Loucy (cell line): ENCODE results near the gene SMCO3.

Source experiments
- H2AFZ ChIP-seq: fragments of 200-600 bp; sonication (generic); 2 replicates; pipeline ENCODE4 v1.6.0; 2016; ENCODE audit warnings: antibody characterized with exemption, mild to moderate bottlenecking, low read length, moderate library complexity
- H3F3A ChIP-seq: fragments of 200-600 bp; 2 replicates; pipeline ENCODE4 v1.6.0; 2016; ENCODE audit warnings: antibody characterized with exemption, low read depth, mild to moderate bottlenecking
- H3K27me3 ChIP-seq: fragments of 200-600 bp; sonication (generic); 2 replicates; pipeline ENCODE4 v1.6.1; 2014; ENCODE audit warnings: low read length, mild to moderate bottlenecking; ENCODE audit not compliant: insufficient read depth, poor library complexity, severe bottlenecking
- H3K36me3 ChIP-seq: fragments of 200-600 bp; sonication (generic); 2 replicates; pipeline ENCODE4 v1.6.1; 2016; ENCODE audit warnings: low read length; ENCODE audit not compliant: insufficient read depth
- H3K4me1 ChIP-seq: fragments of 200-600 bp; sonication (generic); 2 replicates; pipeline ENCODE4 v1.5.1; 2014; ENCODE audit warnings: low read length, mild to moderate bottlenecking; ENCODE audit not compliant: insufficient read depth, poor library complexity, severe bottlenecking
- H3K4me2 ChIP-seq: fragments of 200-600 bp; sonication (generic); 2 replicates; pipeline ENCODE4 v1.6.0; 2014; ENCODE audit warnings: antibody characterized with exemption, low read length, low read depth, mild to moderate bottlenecking; ENCODE audit not compliant: poor library complexity, severe bottlenecking
- H3K4me3 ChIP-seq: fragments of 200-600 bp; sonication (generic); 2 replicates; pipeline ENCODE4 v1.5.1; 2014; ENCODE audit warnings: low read length, mild to moderate bottlenecking, mixed read lengths; ENCODE audit not compliant: poor library complexity, severe bottlenecking
- H3K79me2 ChIP-seq: fragments of 200-600 bp; sonication (generic); 2 replicates; pipeline ENCODE4 v1.6.1; 2014; ENCODE audit warnings: low read length; ENCODE audit not compliant: insufficient read depth
- H3K9ac ChIP-seq: fragments of 200-600 bp; sonication (generic); 2 replicates; pipeline ENCODE4 v1.6.0; 2014; ENCODE audit warnings: mild to moderate bottlenecking, low read depth, low read length, moderate library complexity; ENCODE audit not compliant: poor library complexity, severe bottlenecking
- H3K9me2 ChIP-seq: fragments of 200-600 bp; sonication (generic); replicated peaks from 2 replicates; pipeline ENCODE4 v1.6.1; 2016; ENCODE audit warnings: low read depth, low read length, mixed read lengths
- H3K9me3 ChIP-seq: fragments of 200-600 bp; sonication (generic); 2 replicates; pipeline ENCODE4 v1.6.1; 2014; ENCODE audit warnings: mild to moderate bottlenecking, antibody characterized with exemption, low read length, low read depth; ENCODE audit not compliant: insufficient read depth
- H4K20me1 ChIP-seq: fragments of 200-600 bp; sonication (generic); 2 replicates; pipeline ENCODE4 v1.6.0; 2014; ENCODE audit warnings: antibody characterized with exemption, low read length, mild to moderate bottlenecking; ENCODE audit not compliant: insufficient read depth, poor library complexity, severe bottlenecking
- CTCF ChIP-seq: fragments of 200-600 bp; sonication (generic); conservative IDR thresholded peaks from 2 replicates; pipeline ENCODE4 v1.5.1; 2014; ENCODE audit warnings: mild to moderate bottlenecking, antibody characterized with exemption, low read length
- EZH2phosphoT487 ChIP-seq: fragments of 200-600 bp; IDR thresholded peaks from 2 replicates; pipeline ENCODE4 v1.6.1; 2018; ENCODE audit warnings: antibody characterized with exemption, mild to moderate bottlenecking, moderate library complexity, borderline replicate concordance

Gene SMCO3

DNA sequence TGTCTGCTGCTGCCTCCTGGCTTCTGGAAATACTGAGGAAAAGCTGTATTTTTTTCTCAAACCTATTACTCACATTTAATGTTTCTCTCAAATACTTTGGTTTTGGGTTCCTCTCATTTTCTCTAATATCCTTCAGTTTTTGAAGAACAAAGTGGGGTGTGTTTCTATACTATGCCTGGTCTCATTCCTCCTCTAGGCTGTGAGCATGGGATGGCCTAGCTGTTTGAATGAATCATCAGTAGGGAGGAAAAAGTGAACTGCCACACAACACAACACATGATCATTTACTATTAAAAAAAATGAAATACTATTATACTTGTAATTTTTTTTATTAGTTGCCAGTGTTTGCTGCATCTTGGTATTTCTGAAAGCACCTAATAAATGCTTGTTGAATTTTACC is 11.3 kb upstream of the SMCO3 start:
- Histone ChIP-seq H2AFZ (no peak overlapping the region), H3F3A (no peaks in the 10 kb centered on the region), H3K9me3 (no peaks in the 10 kb centered on the region), H3K36me3 (no peaks in the 10 kb centered on the region), H3K4me1 (no peaks in the 10 kb centered on the region), H4K20me1 (no peaks in the 10 kb centered on the region), H3K9ac (no peak overlapping the region), H3K4me2 (no peak overlapping the region), H3K9me2 (no peaks in the 10 kb centered on the region), H3K79me2 (no peaks in the 10 kb centered on the region), H3K27me3 (no peaks in the 10 kb centered on the region), H3K4me3 (no peak overlapping the region)
- TF ChIP-seq CTCF (no peak), EZH2phosphoT487 (no peak)

- TF ChIP-seq CTCF (no peak), EZH2phosphoT487 (no peak)
Measured at GRCh38 chr12:14824012-14824634, 10.1 kb upstream of the SMCO3 start.

DNA sequence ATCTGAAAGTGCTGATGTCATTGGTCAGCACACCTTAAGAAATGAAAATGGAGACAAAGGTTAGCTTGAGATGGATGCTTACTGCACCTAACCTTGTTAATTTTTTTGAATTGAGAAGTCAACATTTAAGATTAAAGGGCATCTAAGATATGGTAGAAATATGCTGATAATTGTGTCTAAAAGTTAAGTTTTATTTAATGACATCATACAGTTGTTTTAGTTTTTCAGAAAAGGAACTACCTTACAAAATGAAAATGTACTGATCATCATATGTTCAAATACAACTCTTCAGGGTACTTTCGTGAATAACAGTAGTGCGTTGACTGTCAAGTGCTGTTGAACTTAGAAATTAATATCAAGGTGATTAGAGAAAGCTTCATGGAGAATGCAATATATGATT is 2.5 kb downstream of the SMCO3 start:
- H3K4me3 ChIP-seq = no peak overlapping the region
- H3K4me2 ChIP-seq = no peak overlapping the region
- H3K4me1 ChIP-seq = no peaks in the 10 kb centered on the region
- no peak overlapping the region for H2AFZ ChIP-seq
- no peaks in the 10 kb centered on the region for H3K36me3 ChIP-seq
- H3K9ac ChIP-seq = no peak overlapping the region
- no peaks in the 10 kb centered on the region for H4K20me1 ChIP-seq
- TF ChIP-seq EZH2phosphoT487 (no peak), CTCF (no peak)
- no peaks in the 10 kb centered on the region for H3K79me2 ChIP-seq
- no peaks in the 10 kb centered on the region for H3K27me3 ChIP-seq
- no peaks in the 10 kb centered on the region for H3K9me2 ChIP-seq
- H3K9me3 ChIP-seq = no peaks in the 10 kb centered on the region
- no peaks in the 10 kb centered on the region for H3F3A ChIP-seq

More at GRCh38 chr12:14824012-14824634, 10.1 kb upstream of the SMCO3 start:
- Histone ChIP-seq H3K27me3 (no peaks in the 10 kb centered on the region), H3F3A (no peaks in the 10 kb centered on the region), H3K4me2 (no peak overlapping the region), H3K79me2 (no peaks in the 10 kb centered on the region), H3K9ac (no peak overlapping the region), H3K4me1 (no peaks in the 10 kb centered on the region), H3K9me2 (no peaks in the 10 kb centered on the region), H4K20me1 (no peaks in the 10 kb centered on the region), H3K36me3 (no peaks in the 10 kb centered on the region), H3K4me3 (no peak overlapping the region), H3K9me3 (no peaks in the 10 kb centered on the region), H2AFZ (no peak overlapping the region)
